Lower leg skin (tissue), 3 donors: Measurements from ENCODE around the gene USP7.

Experiments used
- CTCF ChIP-seq, 3 donors: fragments of 450-650 bp; IDR thresholded peaks; one replicate each; pipeline ENCODE4 v1.5.1; 2016; ENCODE audit warnings: antibody characterized with exemption in 3 of 3, mild to moderate bottlenecking in 3 of 3, moderate library complexity in 2 of 3
- POLR2A ChIP-seq, 2 donors: fragments of 450-650 bp; IDR thresholded peaks; one replicate each; pipeline ENCODE4 v1.6.1; 2016 to 2017; ENCODE audit warnings: antibody characterized with exemption in 2 of 2, mild to moderate bottlenecking in 1 of 2, moderate library complexity in 1 of 2

GRCh38 chr16:8914098-8914497, 49.6 kb downstream of the USP7 start:
- TF ChIP-seq CTCF (IDR thresholded peaks at IDR 0.05), result no peak
- no peak for TF ChIP-seq POLR2A (IDR thresholded peaks at IDR 0.05)
